GDM1 (cell line): ENCODE measurements around the gene KNOP1.

Experiments
- DNase-seq: peaks from one replicate; lab custom pipeline; 2025; lab: John Stamatoyannopoulos, UW

The KNOP1 gene

GRCh38 chr16:19707569-19708295 lies 10.3 kb downstream of the KNOP1 start:
- DNase-seq = no peak

DNA sequence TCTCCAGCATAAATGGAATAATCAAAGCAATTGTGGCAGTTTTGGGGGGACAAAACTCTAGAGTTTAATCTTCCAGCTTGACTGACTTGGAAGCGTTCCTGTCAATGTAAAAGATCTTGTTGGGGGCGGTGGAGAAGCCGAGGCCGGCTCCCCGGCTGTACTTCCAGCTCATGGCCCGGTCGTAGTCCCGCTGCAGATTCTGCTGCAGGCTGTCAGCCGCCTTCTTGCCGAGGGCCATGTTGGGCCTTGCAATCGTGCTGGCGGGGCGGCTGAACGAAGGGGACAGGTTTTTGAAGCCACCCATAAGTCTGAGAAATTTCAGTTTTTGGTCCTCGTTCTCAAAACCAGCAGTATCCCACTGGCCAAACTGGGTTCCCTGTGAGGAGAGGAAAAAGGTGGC lies 11.2 kb downstream of the KNOP1 start:
- no peak for DNase-seq

DNA sequence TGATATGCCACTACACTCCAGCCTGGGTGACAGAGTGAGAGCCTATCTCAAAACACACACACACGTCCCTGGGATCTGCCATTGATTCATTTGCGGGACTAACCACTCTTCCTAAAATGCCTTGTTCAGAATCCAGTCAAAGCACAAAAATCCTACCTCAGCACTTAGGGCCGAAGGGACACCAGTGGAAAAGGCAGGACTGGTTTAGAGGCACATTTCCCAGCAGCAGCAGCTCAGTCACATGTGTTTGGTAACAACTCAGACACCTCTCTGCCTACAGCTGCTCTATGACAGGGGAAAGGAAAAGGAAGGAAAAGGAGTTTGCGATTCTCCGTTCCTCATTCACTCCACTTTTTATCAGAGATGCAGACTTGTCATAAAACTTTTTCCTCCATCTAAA lies 12.2 kb downstream of the KNOP1 start:
- no peak for DNase-seq

GRCh38 chr16:19705146-19705501 lies 12.9 kb downstream of the KNOP1 start:
- DNase-seq = no peak

- no peak for DNase-seq
Measured at GRCh38 chr16:19704321-19705145, 13.5 kb downstream of the KNOP1 start.

DNA sequence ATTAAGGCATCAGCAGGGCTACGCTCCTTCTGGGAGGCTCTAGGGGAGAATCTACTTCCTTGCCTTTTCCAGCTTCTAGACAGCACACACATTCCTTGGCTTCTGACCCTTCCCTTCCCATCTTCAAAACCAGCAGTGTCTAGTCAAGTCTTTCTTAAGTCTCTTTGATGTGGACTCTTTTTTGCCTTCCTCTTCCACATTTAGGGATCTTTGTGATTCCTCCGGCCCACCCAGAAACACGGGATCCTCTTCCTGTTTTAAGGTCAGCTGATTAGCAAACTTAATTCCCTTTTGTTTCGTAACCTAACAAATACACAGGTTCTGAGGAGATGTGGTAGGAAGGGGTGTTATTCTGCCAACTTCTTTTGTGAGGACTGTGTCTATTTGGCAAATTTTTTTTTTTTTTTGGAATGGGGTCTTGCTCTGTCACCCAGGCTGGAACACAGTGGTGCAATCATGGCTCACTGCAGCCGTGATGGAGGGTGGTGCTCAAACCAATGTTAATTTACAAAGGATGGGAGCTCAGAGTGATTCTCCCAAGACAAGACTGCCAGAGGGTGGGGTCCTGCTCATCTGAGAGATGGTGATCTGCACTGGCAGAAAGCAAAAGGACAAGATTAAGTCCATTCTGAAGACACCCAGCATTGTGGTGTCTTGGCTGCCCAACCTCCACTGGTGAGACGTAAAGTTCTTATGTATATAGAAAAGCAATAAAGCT lies 14.7 kb downstream of the KNOP1 start:
- DNase-seq = no peak

DNA sequence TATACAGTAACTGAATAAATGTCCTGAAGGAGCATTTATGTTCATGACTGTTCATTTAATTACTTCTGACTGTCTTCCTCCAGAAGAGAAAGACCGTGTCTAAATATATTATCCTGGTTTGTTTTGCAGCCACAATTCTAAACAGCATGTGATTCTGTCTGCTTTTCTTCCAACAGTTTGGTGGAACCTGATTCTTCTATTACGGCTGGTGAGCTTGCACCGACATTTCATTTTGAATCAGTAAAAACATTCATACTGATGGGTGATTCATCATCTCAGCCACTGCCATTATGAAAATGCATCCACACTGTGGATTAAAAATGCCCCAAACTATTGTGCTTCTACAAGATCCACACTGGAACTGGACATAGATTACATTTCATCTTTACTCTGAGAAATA lies 16.9 kb downstream of the KNOP1 start:
- no peak for DNase-seq

GRCh38 chr16:19700319-19700781 lies 17.7 kb downstream of the KNOP1 start:
- DNase-seq = no peak

GRCh38 chr16:19699472-19699871 lies 18.6 kb downstream of the KNOP1 start:
- no peak for DNase-seq

GRCh38 chr16:19698480-19699465 lies 19.3 kb downstream of the KNOP1 start:
- DNase-seq = no peak

DNA sequence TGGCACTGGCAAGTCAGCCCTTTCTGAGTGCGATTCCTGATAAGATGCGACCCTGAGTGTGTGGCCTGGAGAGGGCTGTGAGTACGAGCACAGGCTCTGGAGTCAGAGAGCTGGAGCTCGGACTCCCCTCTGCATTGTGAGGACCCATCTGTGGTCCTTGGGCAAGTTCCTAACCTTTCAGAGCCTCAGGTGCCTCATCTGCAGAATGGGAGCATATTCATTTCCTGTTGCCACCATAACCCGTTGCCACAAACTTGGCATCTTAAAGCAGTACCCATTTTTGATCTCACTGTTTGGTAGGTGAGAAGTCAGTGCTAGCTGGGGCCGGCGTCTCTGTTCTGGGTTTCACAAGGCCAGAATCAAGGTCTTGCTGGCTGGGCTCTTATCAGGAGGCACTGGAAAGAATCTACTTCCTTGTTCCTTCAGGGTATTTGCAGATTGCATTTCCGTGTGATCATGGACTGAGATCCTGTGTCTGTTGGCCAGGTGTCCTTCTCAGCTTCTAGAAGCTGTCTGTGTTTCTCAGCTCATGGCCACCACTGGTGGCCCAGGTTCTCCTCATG lies 20.2 kb downstream of the KNOP1 start:
- no peak for DNase-seq

- no peak for DNase-seq
Measured at GRCh38 chr16:19696961-19697360, 21.1 kb downstream of the KNOP1 start.

DNA sequence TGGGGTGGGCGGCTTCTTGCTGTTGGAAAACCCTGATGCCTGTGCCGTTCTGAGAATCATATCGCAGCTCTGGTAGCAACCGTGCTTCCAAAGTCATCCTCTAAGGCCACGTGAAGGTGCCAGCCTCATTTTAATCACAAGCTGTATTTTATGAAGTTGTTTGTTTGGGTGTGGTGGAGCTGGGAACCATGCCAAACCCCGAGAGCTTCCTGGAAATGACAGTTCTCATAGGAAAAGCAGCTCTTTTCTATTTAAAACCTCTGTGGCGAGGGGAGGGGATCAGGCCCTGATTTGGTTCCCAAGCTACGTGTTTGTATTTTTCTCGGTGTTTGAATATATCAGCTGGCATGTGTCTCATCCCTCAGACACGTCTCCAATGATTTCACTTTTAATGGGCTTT lies 21.7 kb downstream of the KNOP1 start:
- DNase-seq = no peak

GRCh38 chr16:19694989-19695388 lies 23.0 kb downstream of the KNOP1 start:
- no peak for DNase-seq

DNA sequence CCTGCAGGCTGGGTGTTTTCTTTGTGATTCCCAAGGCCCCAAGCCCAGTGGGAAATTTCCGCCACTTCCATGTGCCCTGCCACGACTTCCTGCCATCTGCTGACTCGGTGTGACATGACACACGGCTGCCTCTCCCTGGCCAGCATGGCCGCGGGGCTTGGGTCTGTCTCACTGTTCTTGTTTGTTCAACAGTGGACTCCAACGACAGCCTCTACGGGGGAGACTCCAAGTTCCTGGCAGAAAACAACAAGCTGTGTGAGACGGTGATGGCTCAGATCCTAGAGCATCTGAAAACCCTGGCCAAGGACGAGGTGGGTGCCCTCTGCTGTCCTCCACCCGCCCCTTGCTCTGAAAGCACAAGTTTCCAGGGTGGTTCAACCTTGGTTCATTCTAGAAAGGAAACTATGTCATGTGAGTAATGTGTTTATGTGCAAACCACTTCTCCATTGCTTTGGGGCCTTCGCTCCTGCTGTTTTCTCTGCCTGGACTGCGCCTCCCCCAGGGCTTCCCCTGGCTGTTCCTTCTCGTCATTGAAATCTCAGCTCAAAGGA lies 26.8 kb downstream of the KNOP1 start:
- no peak for DNase-seq

DNA sequence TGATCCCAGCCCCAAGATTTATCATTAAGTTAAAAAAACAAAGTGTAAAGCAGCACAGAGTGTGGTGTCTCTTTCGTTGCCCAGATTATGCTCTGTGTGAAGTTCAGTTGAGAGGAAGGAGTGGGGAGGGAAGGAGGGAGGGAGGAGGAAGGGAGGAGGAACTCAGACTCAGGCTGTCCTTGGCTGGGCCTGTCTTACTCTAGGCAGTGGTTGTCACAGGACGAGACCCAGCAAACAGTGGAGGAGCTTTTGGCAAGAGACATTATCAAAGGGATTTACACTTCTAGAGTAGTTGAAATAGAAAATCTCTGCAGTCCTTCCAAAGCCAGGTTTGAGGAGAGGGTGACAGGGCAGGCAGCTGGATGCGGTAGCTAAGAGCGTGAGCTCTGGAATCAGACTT lies 27.8 kb downstream of the KNOP1 start:
- DNase-seq = no peak

DNA sequence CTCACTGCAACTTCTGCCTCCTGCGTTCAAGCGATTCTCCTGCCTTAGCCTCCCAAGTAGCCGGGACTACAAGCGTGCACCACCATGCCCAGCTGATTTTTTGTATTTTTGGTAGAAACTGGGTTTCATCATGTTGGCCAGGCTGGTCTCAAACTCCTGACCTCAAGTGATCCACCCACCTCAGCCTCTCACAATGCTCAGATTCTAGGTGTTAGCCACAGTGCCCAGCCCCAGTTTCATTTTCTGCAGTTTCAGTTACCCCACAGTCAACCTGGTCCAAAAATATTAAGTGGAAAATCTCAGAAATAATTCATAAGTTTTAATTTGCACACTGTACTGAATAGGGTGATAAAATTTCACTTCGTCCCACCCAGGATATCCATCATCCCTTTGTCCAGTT lies 28.7 kb downstream of the KNOP1 start:
- no peak for DNase-seq

DNA sequence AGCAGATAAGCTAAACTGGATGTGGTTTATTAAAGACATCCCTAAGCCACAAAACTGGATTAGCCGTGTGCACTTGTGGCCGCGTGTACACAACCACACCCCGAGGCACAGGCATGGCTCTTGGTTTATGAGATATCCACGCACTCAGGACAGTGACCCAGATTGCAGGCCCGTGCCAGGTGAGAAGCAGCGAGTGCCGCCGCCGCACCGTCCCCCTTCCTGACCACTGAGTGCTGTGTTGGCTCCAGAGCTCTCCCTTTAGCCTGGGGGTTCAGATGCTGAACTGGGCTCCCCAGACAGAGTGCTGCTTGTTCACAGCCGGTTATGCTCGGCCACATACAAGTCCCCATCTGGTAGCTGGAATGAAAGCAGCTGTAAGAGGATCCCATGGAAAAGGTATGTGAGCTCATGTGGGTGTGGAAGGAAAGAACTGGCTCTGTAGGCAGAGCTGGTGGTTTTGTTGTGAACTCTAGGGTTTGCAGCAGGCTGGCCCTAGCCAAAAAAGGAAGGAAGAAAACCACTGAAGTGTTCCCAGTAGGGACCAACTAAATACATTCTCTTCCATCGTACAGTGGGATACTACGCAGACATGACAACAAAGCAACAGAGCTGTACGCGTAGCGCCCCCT lies 29.5 kb downstream of the KNOP1 start:
- DNase-seq = no peak

DNA sequence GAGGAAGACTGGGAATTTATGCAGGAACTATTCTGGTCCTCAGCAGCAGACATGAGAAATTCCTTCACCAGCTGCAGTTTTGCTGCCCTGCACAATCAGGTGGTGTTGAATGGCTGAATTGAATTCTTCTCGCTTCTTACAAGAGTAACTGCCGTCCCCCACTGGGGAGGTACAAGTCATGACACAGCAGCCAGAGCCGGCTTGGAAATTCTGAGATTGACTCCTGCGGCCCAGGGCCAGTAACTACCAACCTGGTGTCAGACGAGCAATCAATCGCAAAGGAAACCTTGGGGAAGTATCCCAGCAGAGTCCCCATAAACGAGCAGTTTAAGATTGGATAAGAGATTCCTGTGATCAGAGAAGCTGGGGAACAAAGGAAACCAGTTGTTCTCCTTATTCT lies 30.7 kb downstream of the KNOP1 start:
- DNase-seq = no peak

GRCh38 chr16:19685176-19685575 lies 32.9 kb downstream of the KNOP1 start:
- no peak for DNase-seq
